ENCODE data around the gene BLOC1S6. TPM values are rescaled to one million over a fixed set of nuclear protein-coding genes. Genes with fewer than 3 reads are reported as not detected.

Gene BLOC1S6
- total and polyA plus RNA-seq, 2 of the 13 experiments (the other 11 are each of a cell fraction or from before 2014, with no cell fraction given), result 11.8 to 44.3 TPM

DNA sequence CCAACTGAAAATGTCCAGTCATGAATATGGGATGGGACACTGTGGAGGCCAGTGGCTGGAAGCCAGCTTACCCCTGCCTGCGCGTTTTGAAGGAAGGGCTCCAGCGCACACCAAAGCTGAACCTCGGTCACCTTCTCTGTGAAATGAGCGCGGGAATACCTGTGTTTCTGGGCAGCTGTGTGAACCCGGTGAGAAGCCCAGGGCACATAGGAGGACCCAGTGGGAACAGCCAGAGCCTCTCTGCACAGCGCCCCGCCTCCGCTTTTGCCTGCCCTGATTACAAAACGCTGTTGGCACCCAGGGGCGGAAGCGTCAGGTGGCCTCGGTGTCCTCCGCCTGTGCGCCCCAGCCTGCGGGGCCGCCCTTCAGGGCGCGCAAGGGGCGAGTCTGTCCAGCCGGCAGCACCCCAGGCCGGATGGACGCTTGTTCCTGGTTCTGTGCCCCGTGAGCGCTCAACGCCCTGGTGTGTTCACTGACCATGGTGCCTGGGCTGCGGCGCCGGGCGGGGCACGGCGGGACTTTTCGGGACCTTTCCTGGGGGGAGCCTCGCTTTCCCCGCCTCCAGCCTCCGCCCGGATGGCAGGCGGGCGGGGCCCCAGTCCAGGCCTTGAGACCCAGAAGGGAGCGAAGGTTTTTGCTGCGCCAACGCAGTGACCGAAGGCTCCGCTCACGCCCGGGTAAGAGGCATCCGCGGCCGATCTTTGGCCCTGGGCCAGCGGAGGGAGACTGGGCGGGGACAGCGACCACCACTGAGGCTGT lies 47.4 kb downstream of the BLOC1S6 start, which contains the start of gene SQOR (continued):
- no peak for TF ChIP-seq ZNF720 (CRISPR knock-in tag; IDR thresholded peaks at IDR 0.05)
- TF ChIP-seq ARNT (IDR thresholded peaks at IDR 0.05), result no peak
- TF ChIP-seq, protein P1, sequence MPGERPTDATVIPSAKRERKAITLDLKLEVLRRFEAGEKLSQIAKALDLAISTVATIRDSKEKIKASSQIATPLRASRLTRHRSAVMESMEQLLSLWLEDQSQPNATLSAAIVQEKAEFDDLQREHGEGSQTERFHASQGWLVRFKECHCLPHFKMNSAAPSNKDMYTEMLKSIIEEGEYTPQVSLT (CRISPR knock-in tag; IDR thresholded peaks at IDR 0.05; ENCODE audit: borderline replicate concordance, low read depth), result no peak
- TF ChIP-seq ZNF563 (CRISPR knock-in tag; IDR thresholded peaks at IDR 0.05), result no peak
- TF ChIP-seq ZFX (CRISPR knock-in tag; IDR thresholded peaks at IDR 0.05; ENCODE audit: low read depth), result peak; percentile 81
- TF ChIP-seq MAZ (IDR thresholded peaks at IDR 0.05; ENCODE audit: borderline replicate concordance, low read depth, low read length), result peak; percentile 54; the same call in 1 of the 2 replicates
- no peak; the same call in 1 of the 2 replicates for TF ChIP-seq MAZ (CRISPR knock-in tag; IDR thresholded peaks at IDR 0.05; ENCODE audit: low read depth)
- TF ChIP-seq RAD51 (IDR thresholded peaks at IDR 0.05; ENCODE audit: borderline replicate concordance), result no peak
- TF ChIP-seq GABPA (IDR thresholded peaks at IDR 0.05; ENCODE audit: low read depth, low read length), result no peak; the same call in 1 of the 2 replicates
- TF ChIP-seq GABPA (CRISPR knock-in tag; IDR thresholded peaks at IDR 0.05; ENCODE audit: low read depth), result no peak
- TF ChIP-seq ZNF558 (CRISPR knock-in tag; IDR thresholded peaks at IDR 0.05; ENCODE audit: borderline replicate concordance), result peak; percentile 61; the same call in 1 of the 2 replicates
- no peak for TF ChIP-seq ZFP37 (CRISPR knock-in tag; IDR thresholded peaks at IDR 0.05; ENCODE audit: borderline replicate concordance)
- TF ChIP-seq NFIB (CRISPR knock-in tag; IDR thresholded peaks at IDR 0.05; ENCODE audit: borderline replicate concordance), result no peak
- TF ChIP-seq, protein P2, sequence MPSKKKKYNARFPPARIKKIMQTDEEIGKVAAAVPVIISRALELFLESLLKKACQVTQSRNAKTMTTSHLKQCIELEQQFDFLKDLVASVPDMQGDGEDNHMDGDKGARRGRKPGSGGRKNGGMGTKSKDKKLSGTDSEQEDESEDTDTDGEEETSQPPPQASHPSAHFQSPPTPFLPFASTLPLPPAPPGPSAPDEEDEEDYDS (CRISPR knock-in tag; IDR thresholded peaks at IDR 0.05), result peak; percentile 59; the same call in 1 of the 2 replicates
- TF ChIP-seq, protein P3, sequence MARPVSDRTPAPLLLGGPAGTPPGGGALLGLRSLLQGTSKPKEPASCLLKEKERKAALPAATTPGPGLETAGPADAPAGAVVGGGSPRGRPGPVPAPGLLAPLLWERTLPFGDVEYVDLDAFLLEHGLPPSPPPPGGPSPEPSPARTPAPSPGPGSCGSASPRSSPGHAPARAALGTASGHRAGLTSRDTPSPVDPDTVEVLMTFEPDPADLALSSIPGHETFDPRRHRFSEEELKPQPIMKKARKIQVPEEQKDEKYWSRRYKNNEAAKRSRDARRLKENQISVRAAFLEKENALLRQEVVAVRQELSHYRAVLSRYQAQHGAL (CRISPR knock-in tag; IDR thresholded peaks at IDR 0.05; ENCODE audit: not compliant biosample characterization), result no peak
- TF ChIP-seq, protein P4, sequence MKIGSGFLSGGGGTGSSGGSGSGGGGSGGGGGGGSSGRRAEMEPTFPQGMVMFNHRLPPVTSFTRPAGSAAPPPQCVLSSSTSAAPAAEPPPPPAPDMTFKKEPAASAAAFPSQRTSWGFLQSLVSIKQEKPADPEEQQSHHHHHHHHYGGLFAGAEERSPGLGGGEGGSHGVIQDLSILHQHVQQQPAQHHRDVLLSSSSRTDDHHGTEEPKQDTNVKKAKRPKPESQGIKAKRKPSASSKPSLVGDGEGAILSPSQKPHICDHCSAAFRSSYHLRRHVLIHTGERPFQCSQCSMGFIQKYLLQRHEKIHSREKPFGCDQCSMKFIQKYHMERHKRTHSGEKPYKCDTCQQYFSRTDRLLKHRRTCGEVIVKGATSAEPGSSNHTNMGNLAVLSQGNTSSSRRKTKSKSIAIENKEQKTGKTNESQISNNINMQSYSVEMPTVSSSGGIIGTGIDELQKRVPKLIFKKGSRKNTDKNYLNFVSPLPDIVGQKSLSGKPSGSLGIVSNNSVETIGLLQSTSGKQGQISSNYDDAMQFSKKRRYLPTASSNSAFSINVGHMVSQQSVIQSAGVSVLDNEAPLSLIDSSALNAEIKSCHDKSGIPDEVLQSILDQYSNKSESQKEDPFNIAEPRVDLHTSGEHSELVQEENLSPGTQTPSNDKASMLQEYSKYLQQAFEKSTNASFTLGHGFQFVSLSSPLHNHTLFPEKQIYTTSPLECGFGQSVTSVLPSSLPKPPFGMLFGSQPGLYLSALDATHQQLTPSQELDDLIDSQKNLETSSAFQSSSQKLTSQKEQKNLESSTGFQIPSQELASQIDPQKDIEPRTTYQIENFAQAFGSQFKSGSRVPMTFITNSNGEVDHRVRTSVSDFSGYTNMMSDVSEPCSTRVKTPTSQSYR (CRISPR knock-in tag; IDR thresholded peaks at IDR 0.05; ENCODE audit: borderline replicate concordance), result peak; percentile 47; the same call in 1 of the 2 replicates
- no peak for TF ChIP-seq NKX3-1 (CRISPR knock-in tag; IDR thresholded peaks at IDR 0.05)
- peak; percentile 52; the same call in 1 of the 2 replicates for TF ChIP-seq DMAP1 (CRISPR knock-in tag; IDR thresholded peaks at IDR 0.05)
- no peak for TF ChIP-seq ZNF773 (CRISPR knock-in tag; IDR thresholded peaks at IDR 0.05; ENCODE audit: borderline replicate concordance)
- no peak for TF ChIP-seq SNRNP70 (IDR thresholded peaks at IDR 0.05; ENCODE audit: low read depth, low read length)
- TF ChIP-seq MED1 (CRISPR knock-in tag; IDR thresholded peaks at IDR 0.05), result peak; percentile 19; the same call in 1 of the 2 replicates
- no peak for TF ChIP-seq KLF15 (CRISPR knock-in tag; IDR thresholded peaks at IDR 0.05; ENCODE audit: borderline replicate concordance)
- TF ChIP-seq ZNF549 (CRISPR knock-in tag; IDR thresholded peaks at IDR 0.05), result 0 out of 2 replicates have a peak, but pooled peaks have one; percentile 17
- no peak for TF ChIP-seq U2AF1 (optimal IDR thresholded peaks at IDR 0.05; ENCODE audit: low read depth, low read length)
- TF ChIP-seq, protein P5, sequence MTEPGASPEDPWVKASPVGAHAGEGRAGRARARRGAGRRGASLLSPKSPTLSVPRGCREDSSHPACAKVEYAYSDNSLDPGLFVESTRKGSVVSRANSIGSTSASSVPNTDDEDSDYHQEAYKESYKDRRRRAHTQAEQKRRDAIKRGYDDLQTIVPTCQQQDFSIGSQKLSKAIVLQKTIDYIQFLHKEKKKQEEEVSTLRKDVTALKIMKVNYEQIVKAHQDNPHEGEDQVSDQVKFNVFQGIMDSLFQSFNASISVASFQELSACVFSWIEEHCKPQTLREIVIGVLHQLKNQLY (CRISPR knock-in tag; IDR thresholded peaks at IDR 0.05), result peak; percentile 43; the same call in 1 of the 2 replicates

All from HepG2 (cell line).